Measurements from ENCODE around the gene CLK2.

- TF ChIP-seq CTCF (IDR thresholded peaks at IDR 0.05) (peak in 1 of 6 experiments; percentile 38), POLR2A (IDR thresholded peaks at IDR 0.05) (peak in 2 of 4 donors; percentile 58 to 65)
Observed at GRCh38 chr1:155261852-155262673, 11.2 kb downstream of the CLK2 start, which contains the start of gene SCAMP3.
